ENCODE measurements around the gene FASTK. TPM values are rescaled to one million over a fixed set of nuclear protein-coding genes. Genes with fewer than 3 reads are reported as not detected.

The FASTK gene
- total and polyA plus RNA-seq, 4 donors, result 28.9 to 108 (median 89.9) TPM

GRCh38 chr7:151089893-151090730 is 9.5 kb upstream of the FASTK start:
- ATAC-seq (ENCODE audit: insufficient read depth, low FRiP score), result no peak
- TF ChIP-seq, protein P1, sequence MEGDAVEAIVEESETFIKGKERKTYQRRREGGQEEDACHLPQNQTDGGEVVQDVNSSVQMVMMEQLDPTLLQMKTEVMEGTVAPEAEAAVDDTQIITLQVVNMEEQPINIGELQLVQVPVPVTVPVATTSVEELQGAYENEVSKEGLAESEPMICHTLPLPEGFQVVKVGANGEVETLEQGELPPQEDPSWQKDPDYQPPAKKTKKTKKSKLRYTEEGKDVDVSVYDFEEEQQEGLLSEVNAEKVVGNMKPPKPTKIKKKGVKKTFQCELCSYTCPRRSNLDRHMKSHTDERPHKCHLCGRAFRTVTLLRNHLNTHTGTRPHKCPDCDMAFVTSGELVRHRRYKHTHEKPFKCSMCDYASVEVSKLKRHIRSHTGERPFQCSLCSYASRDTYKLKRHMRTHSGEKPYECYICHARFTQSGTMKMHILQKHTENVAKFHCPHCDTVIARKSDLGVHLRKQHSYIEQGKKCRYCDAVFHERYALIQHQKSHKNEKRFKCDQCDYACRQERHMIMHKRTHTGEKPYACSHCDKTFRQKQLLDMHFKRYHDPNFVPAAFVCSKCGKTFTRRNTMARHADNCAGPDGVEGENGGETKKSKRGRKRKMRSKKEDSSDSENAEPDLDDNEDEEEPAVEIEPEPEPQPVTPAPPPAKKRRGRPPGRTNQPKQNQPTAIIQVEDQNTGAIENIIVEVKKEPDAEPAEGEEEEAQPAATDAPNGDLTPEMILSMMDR (IDR thresholded peaks at IDR 0.05; ENCODE audit: control extremely low read depth, extremely low read depth), result no peak
- Histone ChIP-seq H3K27ac (ENCODE audit: low read depth in 1 of 2, low read length in 1 of 2) (peak overlapping the region; percentile 27 to 96), H3K9ac (ENCODE audit: insufficient read depth in 1 of 2, low read length in 2 of 2) (peak overlapping the region in 1 of 2 donors; percentile 12), H3K27me3 (ENCODE audit: control insufficient read depth in 3 of 3, insufficient read depth in 3 of 3, low read length in 2 of 3) (no peaks in the 10 kb centered on the region), H3K9me3 (ENCODE audit: control insufficient read depth in 4 of 4, insufficient read depth in 3 of 4, low read length in 3 of 4) (no peaks in the 10 kb centered on the region), H3K4me1 (ENCODE audit: control insufficient read depth in 5 of 5, insufficient read depth in 5 of 5, low read length in 5 of 5) (peaks cover 0 to 35% (median 17%) of the 10 kb centered on the region in 5 donors), H3K4me3 (no peak overlapping the region), H3K36me3 (ENCODE audit: control insufficient read depth in 4 of 4, insufficient read depth in 4 of 4, low read length in 4 of 4) (peaks cover 0 to 3% (median 0%) of the 10 kb centered on the region in 4 donors)
- no peak for DNase-seq
- WGBS, 2 donors, result 74 to 82% methylated on average over 20 to 22 of the region's 22 CpGs

DNA sequence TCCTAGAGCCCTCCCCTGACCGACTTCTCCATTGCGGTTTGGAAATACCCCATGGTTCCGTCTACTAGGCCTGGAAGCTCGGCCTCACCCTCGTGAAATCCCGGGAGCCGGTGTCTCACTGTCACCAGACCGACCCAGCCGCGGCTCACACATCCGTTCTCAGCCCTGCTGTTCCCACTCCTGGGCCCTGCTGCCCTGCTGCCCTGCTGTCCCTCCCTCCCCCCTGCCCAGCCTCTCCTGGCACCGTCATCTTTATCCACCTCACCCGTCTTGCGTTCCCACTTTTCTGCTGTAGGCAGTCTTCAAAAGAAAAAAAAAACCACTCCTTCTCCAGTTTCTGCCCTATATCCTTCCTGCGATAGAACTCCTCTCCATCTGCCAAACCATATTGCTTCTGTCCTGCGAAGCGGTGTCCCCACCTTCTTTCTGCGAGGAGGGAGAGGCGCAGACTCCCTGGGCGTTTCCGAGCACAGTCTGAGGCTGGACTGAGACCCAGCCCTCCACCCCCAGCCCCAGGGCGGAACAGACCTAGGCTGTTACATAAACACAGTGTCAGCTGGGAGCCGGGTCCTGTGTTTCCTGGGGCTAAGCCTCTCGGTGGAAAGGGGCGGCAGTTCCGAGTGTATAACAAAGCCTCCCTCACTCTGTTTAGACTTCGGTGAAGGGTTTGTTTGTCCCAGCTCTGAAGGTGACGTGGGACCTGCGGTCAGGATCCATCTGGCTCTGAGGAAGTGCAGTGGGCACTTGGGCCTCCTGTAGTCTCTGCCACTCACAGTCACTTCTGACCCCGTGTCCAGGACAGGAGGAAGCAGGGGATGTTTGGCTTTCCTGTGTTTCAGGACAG is 8.5 kb upstream of the FASTK start:
- DNase-seq (peak; percentile 59 to 81 (median 72)), ATAC-seq (ENCODE audit: insufficient read depth, low FRiP score) (peak; percentile 21)
- Histone ChIP-seq H3K9ac (ENCODE audit: insufficient read depth in 1 of 2, low read length in 2 of 2) (peak overlapping the region; percentile 12 to 73), H3K9me3 (ENCODE audit: control insufficient read depth in 4 of 4, insufficient read depth in 3 of 4, low read length in 3 of 4) (no peaks in the 10 kb centered on the region), H3K4me1 (ENCODE audit: control insufficient read depth in 5 of 5, insufficient read depth in 5 of 5, low read length in 5 of 5) (peaks cover 0 to 38% (median 15%) of the 10 kb centered on the region in 5 donors), H3K27me3 (ENCODE audit: control insufficient read depth in 3 of 3, insufficient read depth in 3 of 3, low read length in 2 of 3) (no peaks in the 10 kb centered on the region), H3K36me3 (ENCODE audit: control insufficient read depth in 4 of 4, insufficient read depth in 4 of 4, low read length in 4 of 4) (peaks cover 0 to 3% (median 0%) of the 10 kb centered on the region in 4 donors), H3K4me3 (peak overlapping the region; percentile 15), H3K27ac (ENCODE audit: low read depth in 1 of 2, low read length in 1 of 2) (peak overlapping the region; percentile 62 to 96)
- WGBS, 2 donors, result 11 to 21% methylated on average over 30 of the region's 30 CpGs
- TF ChIP-seq, protein P1 (IDR thresholded peaks at IDR 0.05; ENCODE audit: control extremely low read depth, extremely low read depth), result no peak

GRCh38 chr7:151088019-151088855 is 7.6 kb upstream of the FASTK start:
- H3K27ac ChIP-seq (ENCODE audit: low read depth in 1 of 2, low read length in 1 of 2), result peak overlapping the region; percentile 62 to 96
- H3K36me3 ChIP-seq (ENCODE audit: control insufficient read depth in 4 of 4, insufficient read depth in 4 of 4, low read length in 4 of 4), result peaks cover 0 to 3% (median 0%) of the 10 kb centered on the region in 4 donors
- no peak for DNase-seq
- no peaks in the 10 kb centered on the region for H3K9me3 ChIP-seq (ENCODE audit: control insufficient read depth in 4 of 4, insufficient read depth in 3 of 4, low read length in 3 of 4)
- H3K4me3 ChIP-seq, result peak overlapping the region; percentile 60
- WGBS, 2 donors, result 19 to 33% methylated on average over 16 of the region's 16 CpGs
- TF ChIP-seq, protein P1 (IDR thresholded peaks at IDR 0.05; ENCODE audit: control extremely low read depth, extremely low read depth), result no peak
- H3K9ac ChIP-seq (ENCODE audit: insufficient read depth in 1 of 2, low read length in 2 of 2), result peak overlapping the region in 1 of 2 donors; percentile 37
- H3K27me3 ChIP-seq (ENCODE audit: control insufficient read depth in 3 of 3, insufficient read depth in 3 of 3, low read length in 2 of 3), result no peaks in the 10 kb centered on the region
- no peak for ATAC-seq (ENCODE audit: insufficient read depth, low FRiP score)
- H3K4me1 ChIP-seq (ENCODE audit: control insufficient read depth in 5 of 5, insufficient read depth in 5 of 5, low read length in 5 of 5), result peaks cover 0 to 42% (median 15%) of the 10 kb centered on the region in 5 donors

Data from lung (tissue), 12 donors.